MCF 10A (cell line): ENCODE measurements around the gene ZMIZ1. TPM values are rescaled to one million over a fixed set of nuclear protein-coding genes. Genes with fewer than 3 reads are reported as not detected.

Source experiments
- BruUV-seq: library from RNA; stranded (reverse); fragments of 400-500 nt; replicated peaks from 2 replicates; lab custom pipeline; 2021; lab: Mats Ljungman, UMichigan
- CTCF ChIA-PET: fragments of 300-600 bp; sonication (Branson Sonifier 250); formaldehyde crosslinking; extraction: SDS; loops from one replicate; lab custom pipeline; 2021; ENCODE audit warnings: antibody characterized with exemption, inconsistent platforms; lab: Yijun Ruan, JAX
- POLR2A ChIA-PET: fragments of 300-600, 350-650 bp; sonication (Branson Sonifier 250); formaldehyde crosslinking; extraction: SDS; loops from one replicate; lab custom pipeline; 2020; ENCODE audit warnings: antibody characterized with exemption, inconsistent platforms; lab: Yijun Ruan, JAX
- DNase-seq: peaks from one replicate; pipeline ENCODE4 v3.0.0-alpha.2; 2018; ENCODE audit not compliant: unreplicated experiment
- H3K27ac Mint-ChIP-seq: one replicate; pipeline ENCODE4 v1.8.0; 2022; ENCODE audit warnings: mild to moderate bottlenecking, low read depth, mixed read lengths; ENCODE audit not compliant: unreplicated experiment
- H3K27me3 Mint-ChIP-seq: one replicate; pipeline ENCODE4 v1.8.0; 2022; ENCODE audit warnings: mixed read lengths; ENCODE audit not compliant: insufficient read depth, unreplicated experiment
- H3K36me3 Mint-ChIP-seq: one replicate; pipeline ENCODE4 v1.8.0; 2022; ENCODE audit warnings: mild to moderate bottlenecking, moderate library complexity, mixed read lengths; ENCODE audit not compliant: insufficient read depth, unreplicated experiment
- H3K4me1 Mint-ChIP-seq: one replicate; pipeline ENCODE4 v1.8.0; 2022; ENCODE audit warnings: mixed read lengths; ENCODE audit not compliant: insufficient read depth, unreplicated experiment
- H3K4me3 Mint-ChIP-seq: one replicate; pipeline ENCODE4 v1.8.0; 2022; ENCODE audit warnings: mild to moderate bottlenecking, moderate library complexity, mixed read lengths; ENCODE audit not compliant: unreplicated experiment
- H3K9me3 Mint-ChIP-seq: one replicate; pipeline ENCODE4 v1.8.0; 2022; ENCODE audit warnings: mixed read lengths; ENCODE audit not compliant: unreplicated experiment
- CTCF ChIP-seq: fragments of 200-600 bp; IDR thresholded peaks from one replicate; pipeline ENCODE4 v1.8.0; 2022; ENCODE audit warnings: antibody characterized with exemption, mild to moderate bottlenecking; ENCODE audit not compliant: unreplicated experiment
- intact Hi-C: fragments of 100-400 bp; cut with micrococcal nuclease; formaldehyde crosslinking; loops from 2 replicates; pipeline ENCODE4 v1.14.1; 2022
- total RNA-seq: library from RNA; stranded (reverse); gene quantifications from 2 replicates; pipeline ENCODE4 v1.2.3, GENCODE V29; 2022

Gene ZMIZ1
- total RNA-seq, 1 experiment from 2014 or later = 15.5 TPM

GRCh38 chr10:79299397-79300241 is 230.9 kb downstream of the ZMIZ1 start:
- Mint-ChIP-seq H3K9me3 (no peaks in the 10 kb centered on the region), H3K27ac (no peak overlapping the region), H3K4me1 (peaks cover 17% of the 10 kb centered on the region), H3K4me3 (no peak overlapping the region), H3K27me3 (no peaks in the 10 kb centered on the region), H3K36me3 (peaks cover 36% of the 10 kb centered on the region)
- no TSS peak for BruUV-seq
- ChIA-PET CTCF (interaction anchor here (0.6 kb wide), 3 partner anchors 47 to 727 kb away, joined by 3 read pairs; no protein-coding TSS in a partner anchor), POLR2A (interaction anchor here (1.3 kb wide), 1 partner anchor 22 kb away, joined by 5 read pairs; no protein-coding TSS in a partner anchor)
- TF ChIP-seq CTCF = no peak
- intact Hi-C loops = loop anchor here (2.0 kb wide), 1 partner anchor 49 kb away; no protein-coding TSS in a partner anchor
- peak; percentile 73 for DNase-seq

- no peak for DNase-seq
- Mint-ChIP-seq H3K4me1 (peaks cover 13% of the 10 kb centered on the region), H3K4me3 (no peak overlapping the region), H3K27ac (no peak overlapping the region), H3K27me3 (no peaks in the 10 kb centered on the region), H3K9me3 (no peaks in the 10 kb centered on the region), H3K36me3 (peaks cover 34% of the 10 kb centered on the region)
- no peak for TF ChIP-seq CTCF
- POLR2A ChIA-PET = no interaction called here
- intact Hi-C loops = no loop called here
- CTCF ChIA-PET = no interaction called here
- no TSS peak for BruUV-seq
Measured at GRCh38 chr10:79300711-79301110, 231.9 kb downstream of the ZMIZ1 start.

GRCh38 chr10:79301754-79302530 is 233.2 kb downstream of the ZMIZ1 start:
- POLR2A ChIA-PET = interaction anchor here (0.7 to 1.5 kb wide), 2 partner anchors 16 to 19 kb away, joined by 3 to 5 read pairs; no protein-coding TSS in a partner anchor
- Mint-ChIP-seq H3K27ac (peak overlapping the region; percentile 61), H3K4me1 (peaks cover 12% of the 10 kb centered on the region), H3K27me3 (no peaks in the 10 kb centered on the region), H3K36me3 (peaks cover 44% of the 10 kb centered on the region), H3K9me3 (no peaks in the 10 kb centered on the region), H3K4me3 (no peak overlapping the region)
- DNase-seq = no peak
- intact Hi-C loops = no loop called here
- no TSS peak for BruUV-seq
- CTCF ChIA-PET = no interaction called here
- TF ChIP-seq CTCF = no peak
